ENCODE results near the gene CSTB.

- no peak for TF ChIP-seq EZH2 (IDR thresholded peaks at IDR 0.05; ENCODE audit: low read depth)
- no peak for TF ChIP-seq CTCF (conservative IDR thresholded peaks at IDR 0.05)
These were observed 43.0 kb downstream of the CSTB start for GRCh38 chr21:43733060-43733459.
